Stimulated activated CD4-positive, alpha-beta T cell treated with anti-CD3 and anti-CD28 coated beads, Interleukin-4, amount 100 ng/mL, for 4 hours (primary cell): ENCODE results near the gene CALHM4.

Source experiments
- DNase-seq, 2 experiments: peaks; one replicate each; pipeline ENCODE4 v3.0.0-alpha.2; 2020

Gene CALHM4

GRCh38 chr6:116553451-116553850 lies at the start of gene CALHM4:
TSS of gene CALHM4 (plus strand) at chr6:116553751. CDS start at chr6:116553794, 43 bp downstream.
- DNase-seq: no peak

GRCh38 chr6:116507324-116507723 lies 46.2 kb upstream of the CALHM4 start:
- DNase-seq: no peak

GRCh38 chr6:116508527-116508926 lies 45.0 kb upstream of the CALHM4 start:
- DNase-seq: no peak

GRCh38 chr6:116511424-116512110 lies 42.0 kb upstream of the CALHM4 start, which contains the start of gene CALHM5:
TSS of gene CALHM5 (plus strand) at chr6:116511639. CDS start at chr6:116511697, 58 bp downstream.
- DNase-seq: no peak

GRCh38 chr6:116512111-116512559 lies 41.4 kb upstream of the CALHM4 start:
- DNase-seq: no peak

GRCh38 chr6:116512734-116513133 lies 40.8 kb upstream of the CALHM4 start:
- no peak for DNase-seq

- no peak for DNase-seq
Observed at GRCh38 chr6:116513224-116513875, 40.2 kb upstream of the CALHM4 start.

- no peak for DNase-seq
Observed at GRCh38 chr6:116514111-116514510, 39.4 kb upstream of the CALHM4 start.

- no peak for DNase-seq
Observed at GRCh38 chr6:116515141-116515540, 38.4 kb upstream of the CALHM4 start.

GRCh38 chr6:116518621-116519368 lies 34.8 kb upstream of the CALHM4 start:
- no peak for DNase-seq

GRCh38 chr6:116522896-116523295 lies 30.7 kb upstream of the CALHM4 start:
- no peak for DNase-seq

GRCh38 chr6:116524236-116524635 lies 29.3 kb upstream of the CALHM4 start:
- no peak for DNase-seq

GRCh38 chr6:116528133-116528532 lies 25.4 kb upstream of the CALHM4 start:
- no peak for DNase-seq

- no peak for DNase-seq
Observed at GRCh38 chr6:116528780-116529179, 24.8 kb upstream of the CALHM4 start.

- no peak for DNase-seq
Observed at GRCh38 chr6:116529466-116530290, 23.9 kb upstream of the CALHM4 start.

- DNase-seq: no peak
Observed at GRCh38 chr6:116530436-116530835, 23.1 kb upstream of the CALHM4 start.

- peak; percentile 34 to 44 for DNase-seq
Observed at GRCh38 chr6:116531675-116532570, 21.6 kb upstream of the CALHM4 start.

- no peak for DNase-seq
Observed at GRCh38 chr6:116533233-116533957, 20.2 kb upstream of the CALHM4 start.

- no peak for DNase-seq
Observed at GRCh38 chr6:116535109-116535508, 18.4 kb upstream of the CALHM4 start.

GRCh38 chr6:116536216-116536621 lies 17.3 kb upstream of the CALHM4 start:
- no peak for DNase-seq

- no peak for DNase-seq
Observed at GRCh38 chr6:116542426-116542825, 11.1 kb upstream of the CALHM4 start.
